GM23338 (cell line): ENCODE data around the gene DOCK2.

ENCODE experiments used
- CREB1 ChIP-seq: fragments of 250-450 bp; sonication (Bioruptor Pico); IDR thresholded peaks from 2 replicates; pipeline ENCODE4 v1.5.0; 2020; ENCODE audit warnings: low read depth, mild to moderate bottlenecking, moderate library complexity
- CTCF ChIP-seq, 2 experiments: fragments of 200-600 bp in 1 of 2; sonication (generic) in 1 of 2; conservative IDR thresholded peaks; 2 replicates each; pipeline versions ENCODE4 v1.5.1 to v1.6.1; 2016 to 2017; ENCODE audit warnings: antibody characterized with exemption in 2 of 2, low read depth in 2 of 2, mild to moderate bottlenecking in 2 of 2, moderate library complexity in 1 of 2
- ETS1 ChIP-seq: IDR thresholded peaks from 2 replicates; pipeline ENCODE4 v1.6.1; 2016; ENCODE audit warnings: antibody characterized with exemption
- EZH2 ChIP-seq: fragments of 200-600 bp; sonication (generic); IDR thresholded peaks from one replicate; pipeline ENCODE4 v1.8.0; 2017; ENCODE audit warnings: antibody characterized with exemption, mild to moderate bottlenecking, low read depth; ENCODE audit not compliant: unreplicated experiment
- EZH2phosphoT487 ChIP-seq: fragments of 200-600 bp; sonication (generic); IDR thresholded peaks from one replicate; pipeline ENCODE4 v1.8.1; 2018; ENCODE audit warnings: antibody characterized with exemption; ENCODE audit not compliant: unreplicated experiment
- JUNB ChIP-seq: IDR thresholded peaks from one replicate; pipeline ENCODE4 v1.6.1; 2016; ENCODE audit warnings: antibody characterized with exemption; ENCODE audit not compliant: unreplicated experiment
- POLR2AphosphoS5 ChIP-seq: IDR thresholded peaks from 2 replicates; pipeline ENCODE4 v1.6.1; 2016; ENCODE audit warnings: antibody characterized with exemption, low read depth
- ZNF114 ChIP-seq: fragments of 250-450 bp; sonication (Bioruptor Pico); IDR thresholded peaks from 2 replicates; pipeline ENCODE4 v1.5.0; 2020; ENCODE audit warnings: mild to moderate bottlenecking, moderate library complexity
- TF ChIP-seq, protein P1 (sequence below): fragments of 250-450 bp; sonication (Bioruptor Pico); IDR thresholded peaks from 2 replicates; pipeline ENCODE4 v1.5.0; 2020; ENCODE audit warnings: mild to moderate bottlenecking, moderate library complexity
- TF ChIP-seq, protein P2 (sequence below): IDR thresholded peaks from one replicate; pipeline ENCODE4 v1.6.1; 2018; ENCODE audit warnings: antibody characterized with exemption; ENCODE audit not compliant: unreplicated experiment

DNA sequence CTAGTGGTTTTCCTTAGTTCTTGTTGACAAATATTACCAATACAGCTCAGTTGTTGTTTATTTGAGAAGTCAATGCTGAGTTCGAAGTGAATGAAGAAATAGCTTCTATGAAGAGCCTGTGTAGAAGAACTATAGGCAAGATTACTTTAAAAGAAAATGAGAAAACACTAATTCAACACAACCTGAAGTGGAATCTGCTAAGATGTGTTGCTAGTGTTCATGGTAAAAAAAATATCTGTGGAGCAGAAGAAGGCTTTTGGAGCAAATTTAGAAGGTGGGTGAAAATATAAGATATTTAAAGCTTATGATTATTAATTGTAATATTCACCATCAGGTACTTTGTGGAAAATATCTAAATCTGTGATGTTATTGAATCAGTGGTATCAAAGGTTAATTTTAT lies 2.5 kb upstream of the DOCK2 start:
- TF ChIP-seq CTCF (conservative IDR thresholded peaks at IDR 0.05; ENCODE audit: low read depth in 2 of 2) (no peak), EZH2 (no peak), POLR2AphosphoS5 (no peak), ZNF114 (CRISPR knock-in tag) (no peak), EZH2phosphoT487 (no peak), CREB1 (CRISPR knock-in tag) (no peak), ETS1 (no peak), JUNB (no peak)
- TF ChIP-seq, protein P1, sequence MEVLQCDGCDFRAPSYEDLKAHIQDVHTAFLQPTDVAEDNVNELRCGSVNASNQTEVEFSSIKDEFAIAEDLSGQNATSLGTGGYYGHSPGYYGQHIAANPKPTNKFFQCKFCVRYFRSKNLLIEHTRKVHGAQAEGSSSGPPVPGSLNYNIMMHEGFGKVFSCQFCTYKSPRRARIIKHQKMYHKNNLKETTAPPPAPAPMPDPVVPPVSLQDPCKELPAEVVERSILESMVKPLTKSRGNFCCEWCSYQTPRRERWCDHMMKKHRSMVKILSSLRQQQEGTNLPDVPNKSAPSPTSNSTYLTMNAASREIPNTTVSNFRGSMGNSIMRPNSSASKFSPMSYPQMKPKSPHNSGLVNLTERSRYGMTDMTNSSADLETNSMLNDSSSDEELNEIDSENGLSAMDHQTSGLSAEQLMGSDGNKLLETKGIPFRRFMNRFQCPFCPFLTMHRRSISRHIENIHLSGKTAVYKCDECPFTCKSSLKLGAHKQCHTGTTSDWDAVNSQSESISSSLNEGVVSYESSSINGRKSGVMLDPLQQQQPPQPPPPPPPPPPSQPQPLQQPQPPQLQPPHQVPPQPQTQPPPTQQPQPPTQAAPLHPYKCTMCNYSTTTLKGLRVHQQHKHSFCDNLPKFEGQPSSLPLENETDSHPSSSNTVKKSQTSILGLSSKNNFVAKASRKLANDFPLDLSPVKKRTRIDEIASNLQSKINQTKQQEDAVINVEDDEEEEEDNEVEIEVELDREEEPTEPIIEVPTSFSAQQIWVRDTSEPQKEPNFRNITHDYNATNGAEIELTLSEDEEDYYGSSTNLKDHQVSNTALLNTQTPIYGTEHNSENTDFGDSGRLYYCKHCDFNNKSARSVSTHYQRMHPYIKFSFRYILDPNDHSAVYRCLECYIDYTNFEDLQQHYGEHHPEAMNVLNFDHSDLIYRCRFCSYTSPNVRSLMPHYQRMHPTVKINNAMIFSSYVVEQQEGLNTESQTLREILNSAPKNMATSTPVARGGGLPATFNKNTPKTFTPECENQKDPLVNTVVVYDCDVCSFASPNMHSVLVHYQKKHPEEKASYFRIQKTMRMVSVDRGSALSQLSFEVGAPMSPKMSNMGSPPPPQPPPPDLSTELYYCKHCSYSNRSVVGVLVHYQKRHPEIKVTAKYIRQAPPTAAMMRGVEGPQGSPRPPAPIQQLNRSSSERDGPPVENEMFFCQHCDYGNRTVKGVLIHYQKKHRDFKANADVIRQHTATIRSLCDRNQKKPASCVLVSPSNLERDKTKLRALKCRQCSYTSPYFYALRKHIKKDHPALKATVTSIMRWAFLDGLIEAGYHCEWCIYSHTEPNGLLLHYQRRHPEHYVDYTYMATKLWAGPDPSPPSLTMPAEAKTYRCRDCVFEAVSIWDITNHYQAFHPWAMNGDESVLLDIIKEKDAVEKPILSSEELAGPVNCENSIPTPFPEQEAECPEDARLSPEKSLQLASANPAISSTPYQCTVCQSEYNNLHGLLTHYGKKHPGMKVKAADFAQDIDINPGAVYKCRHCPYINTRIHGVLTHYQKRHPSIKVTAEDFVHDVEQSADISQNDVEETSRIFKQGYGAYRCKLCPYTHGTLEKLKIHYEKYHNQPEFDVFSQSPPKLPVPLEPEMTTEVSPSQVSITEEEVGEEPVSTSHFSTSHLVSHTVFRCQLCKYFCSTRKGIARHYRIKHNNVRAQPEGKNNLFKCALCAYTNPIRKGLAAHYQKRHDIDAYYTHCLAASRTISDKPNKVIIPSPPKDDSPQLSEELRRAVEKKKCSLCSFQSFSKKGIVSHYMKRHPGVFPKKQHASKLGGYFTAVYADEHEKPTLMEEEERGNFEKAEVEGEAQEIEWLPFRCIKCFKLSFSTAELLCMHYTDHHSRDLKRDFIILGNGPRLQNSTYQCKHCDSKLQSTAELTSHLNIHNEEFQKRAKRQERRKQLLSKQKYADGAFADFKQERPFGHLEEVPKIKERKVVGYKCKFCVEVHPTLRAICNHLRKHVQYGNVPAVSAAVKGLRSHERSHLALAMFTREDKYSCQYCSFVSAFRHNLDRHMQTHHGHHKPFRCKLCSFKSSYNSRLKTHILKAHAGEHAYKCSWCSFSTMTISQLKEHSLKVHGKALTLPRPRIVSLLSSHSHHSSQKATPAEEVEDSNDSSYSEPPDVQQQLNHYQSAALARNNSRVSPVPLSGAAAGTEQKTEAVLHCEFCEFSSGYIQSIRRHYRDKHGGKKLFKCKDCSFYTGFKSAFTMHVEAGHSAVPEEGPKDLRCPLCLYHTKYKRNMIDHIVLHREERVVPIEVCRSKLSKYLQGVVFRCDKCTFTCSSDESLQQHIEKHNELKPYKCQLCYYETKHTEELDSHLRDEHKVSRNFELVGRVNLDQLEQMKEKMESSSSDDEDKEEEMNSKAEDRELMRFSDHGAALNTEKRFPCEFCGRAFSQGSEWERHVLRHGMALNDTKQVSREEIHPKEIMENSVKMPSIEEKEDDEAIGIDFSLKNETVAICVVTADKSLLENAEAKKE (CRISPR knock-in tag): no peak
- TF ChIP-seq, protein P2, sequence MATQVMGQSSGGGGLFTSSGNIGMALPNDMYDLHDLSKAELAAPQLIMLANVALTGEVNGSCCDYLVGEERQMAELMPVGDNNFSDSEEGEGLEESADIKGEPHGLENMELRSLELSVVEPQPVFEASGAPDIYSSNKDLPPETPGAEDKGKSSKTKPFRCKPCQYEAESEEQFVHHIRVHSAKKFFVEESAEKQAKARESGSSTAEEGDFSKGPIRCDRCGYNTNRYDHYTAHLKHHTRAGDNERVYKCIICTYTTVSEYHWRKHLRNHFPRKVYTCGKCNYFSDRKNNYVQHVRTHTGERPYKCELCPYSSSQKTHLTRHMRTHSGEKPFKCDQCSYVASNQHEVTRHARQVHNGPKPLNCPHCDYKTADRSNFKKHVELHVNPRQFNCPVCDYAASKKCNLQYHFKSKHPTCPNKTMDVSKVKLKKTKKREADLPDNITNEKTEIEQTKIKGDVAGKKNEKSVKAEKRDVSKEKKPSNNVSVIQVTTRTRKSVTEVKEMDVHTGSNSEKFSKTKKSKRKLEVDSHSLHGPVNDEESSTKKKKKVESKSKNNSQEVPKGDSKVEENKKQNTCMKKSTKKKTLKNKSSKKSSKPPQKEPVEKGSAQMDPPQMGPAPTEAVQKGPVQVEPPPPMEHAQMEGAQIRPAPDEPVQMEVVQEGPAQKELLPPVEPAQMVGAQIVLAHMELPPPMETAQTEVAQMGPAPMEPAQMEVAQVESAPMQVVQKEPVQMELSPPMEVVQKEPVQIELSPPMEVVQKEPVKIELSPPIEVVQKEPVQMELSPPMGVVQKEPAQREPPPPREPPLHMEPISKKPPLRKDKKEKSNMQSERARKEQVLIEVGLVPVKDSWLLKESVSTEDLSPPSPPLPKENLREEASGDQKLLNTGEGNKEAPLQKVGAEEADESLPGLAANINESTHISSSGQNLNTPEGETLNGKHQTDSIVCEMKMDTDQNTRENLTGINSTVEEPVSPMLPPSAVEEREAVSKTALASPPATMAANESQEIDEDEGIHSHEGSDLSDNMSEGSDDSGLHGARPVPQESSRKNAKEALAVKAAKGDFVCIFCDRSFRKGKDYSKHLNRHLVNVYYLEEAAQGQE: no peak
